Measurements from ENCODE around the gene FAT4.

FAT4 gene

DNA sequence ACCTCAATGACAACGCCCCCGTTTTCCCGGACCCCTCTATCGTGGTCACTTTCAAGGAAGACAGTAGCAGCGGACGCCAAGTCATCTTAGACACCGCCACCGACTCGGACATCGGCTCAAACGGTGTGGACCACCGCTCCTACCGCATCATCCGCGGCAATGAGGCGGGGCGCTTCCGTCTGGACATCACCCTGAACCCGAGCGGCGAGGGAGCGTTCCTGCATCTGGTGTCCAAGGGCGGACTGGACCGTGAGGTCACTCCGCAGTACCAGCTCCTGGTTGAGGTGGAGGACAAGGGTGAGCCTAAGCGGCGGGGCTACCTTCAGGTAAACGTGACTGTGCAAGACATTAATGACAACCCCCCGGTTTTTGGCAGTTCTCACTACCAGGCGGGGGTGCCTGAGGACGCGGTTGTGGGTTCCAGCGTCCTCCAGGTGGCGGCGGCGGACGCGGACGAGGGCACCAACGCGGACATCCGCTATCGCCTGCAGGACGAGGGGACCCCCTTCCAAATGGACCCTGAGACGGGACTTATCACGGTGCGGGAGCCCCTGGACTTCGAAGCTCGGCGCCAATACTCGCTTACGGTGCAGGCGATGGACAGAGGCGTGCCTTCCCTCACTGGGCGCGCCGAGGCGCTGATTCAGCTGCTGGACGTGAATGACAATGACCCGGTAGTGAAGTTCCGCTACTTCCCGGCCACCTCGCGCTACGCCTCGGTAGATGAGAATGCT is 2.2 kb downstream of the FAT4 start:
- Histone ChIP-seq H2AFZ (ENCODE audit: low read depth, low read length) (no peak overlapping the region), H4K20me1 (ENCODE audit: insufficient read depth, low read length) (no peaks in the 10 kb centered on the region), H3K4me3 (ENCODE audit: low read depth in 1 of 2, low read length in 2 of 2) (no peak overlapping the region), H3K9ac (ENCODE audit: low read depth, low read length) (no peak overlapping the region), H3K79me2 (ENCODE audit: insufficient read depth, low read length) (no peaks in the 10 kb centered on the region), H3K27ac (ENCODE audit: low read length) (no peak overlapping the region), H3K9me3 (ENCODE audit: insufficient read depth, low read length, severe bottlenecking) (peaks cover 9% of the 10 kb centered on the region), H3K4me2 (ENCODE audit: insufficient read depth, low read length) (no peak overlapping the region), H3K4me1 (ENCODE audit: insufficient read depth, low read length) (no peaks in the 10 kb centered on the region), H3K36me3 (ENCODE audit: insufficient read depth, low read length) (no peaks in the 10 kb centered on the region), H3K27me3 (ENCODE audit: insufficient read depth, low read length, poor library complexity) (no peaks in the 10 kb centered on the region)
- TF ChIP-seq, protein P1, sequence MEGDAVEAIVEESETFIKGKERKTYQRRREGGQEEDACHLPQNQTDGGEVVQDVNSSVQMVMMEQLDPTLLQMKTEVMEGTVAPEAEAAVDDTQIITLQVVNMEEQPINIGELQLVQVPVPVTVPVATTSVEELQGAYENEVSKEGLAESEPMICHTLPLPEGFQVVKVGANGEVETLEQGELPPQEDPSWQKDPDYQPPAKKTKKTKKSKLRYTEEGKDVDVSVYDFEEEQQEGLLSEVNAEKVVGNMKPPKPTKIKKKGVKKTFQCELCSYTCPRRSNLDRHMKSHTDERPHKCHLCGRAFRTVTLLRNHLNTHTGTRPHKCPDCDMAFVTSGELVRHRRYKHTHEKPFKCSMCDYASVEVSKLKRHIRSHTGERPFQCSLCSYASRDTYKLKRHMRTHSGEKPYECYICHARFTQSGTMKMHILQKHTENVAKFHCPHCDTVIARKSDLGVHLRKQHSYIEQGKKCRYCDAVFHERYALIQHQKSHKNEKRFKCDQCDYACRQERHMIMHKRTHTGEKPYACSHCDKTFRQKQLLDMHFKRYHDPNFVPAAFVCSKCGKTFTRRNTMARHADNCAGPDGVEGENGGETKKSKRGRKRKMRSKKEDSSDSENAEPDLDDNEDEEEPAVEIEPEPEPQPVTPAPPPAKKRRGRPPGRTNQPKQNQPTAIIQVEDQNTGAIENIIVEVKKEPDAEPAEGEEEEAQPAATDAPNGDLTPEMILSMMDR (IDR thresholded peaks at IDR 0.05; ENCODE audit: borderline replicate concordance, extremely low read depth, low read length, poor library complexity, severe bottlenecking), result no peak
- TF ChIP-seq EZH2 (IDR thresholded peaks at IDR 0.05; ENCODE audit: borderline replicate concordance, low read depth, low read length, severe bottlenecking), result no peak
- ATAC-seq (ENCODE audit: insufficient read depth, low read depth) (no peak), DNase-seq (no peak)

DNA sequence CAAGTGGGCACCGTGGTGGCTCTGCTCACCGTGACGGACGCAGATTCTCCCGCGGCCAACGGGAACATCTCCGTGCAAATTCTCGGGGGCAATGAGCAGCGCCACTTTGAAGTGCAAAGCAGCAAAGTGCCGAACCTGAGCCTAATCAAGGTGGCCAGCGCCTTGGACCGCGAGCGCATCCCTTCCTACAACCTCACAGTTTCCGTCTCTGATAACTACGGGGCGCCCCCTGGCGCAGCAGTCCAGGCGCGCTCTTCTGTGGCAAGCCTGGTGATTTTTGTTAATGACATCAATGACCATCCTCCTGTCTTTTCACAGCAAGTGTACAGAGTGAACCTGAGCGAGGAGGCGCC is 2.7 kb downstream of the FAT4 start:
- no peaks in the 10 kb centered on the region for H3K27me3 ChIP-seq (ENCODE audit: insufficient read depth, low read length, poor library complexity)
- TF ChIP-seq, protein P1 (IDR thresholded peaks at IDR 0.05; ENCODE audit: borderline replicate concordance, extremely low read depth, low read length, poor library complexity, severe bottlenecking), result no peak
- TF ChIP-seq EZH2 (IDR thresholded peaks at IDR 0.05; ENCODE audit: borderline replicate concordance, low read depth, low read length, severe bottlenecking), result no peak
- H3K4me2 ChIP-seq (ENCODE audit: insufficient read depth, low read length), result no peak overlapping the region
- no peak for ATAC-seq (ENCODE audit: insufficient read depth, low read depth)
- no peaks in the 10 kb centered on the region for H3K4me1 ChIP-seq (ENCODE audit: insufficient read depth, low read length)
- peaks cover 9% of the 10 kb centered on the region for H3K9me3 ChIP-seq (ENCODE audit: insufficient read depth, low read length, severe bottlenecking)
- no peaks in the 10 kb centered on the region for H3K79me2 ChIP-seq (ENCODE audit: insufficient read depth, low read length)
- H4K20me1 ChIP-seq (ENCODE audit: insufficient read depth, low read length), result no peaks in the 10 kb centered on the region
- no peak overlapping the region for H3K27ac ChIP-seq (ENCODE audit: low read length)
- no peak overlapping the region for H3K4me3 ChIP-seq (ENCODE audit: low read depth in 1 of 2, low read length in 2 of 2)
- no peaks in the 10 kb centered on the region for H3K36me3 ChIP-seq (ENCODE audit: insufficient read depth, low read length)
- no peak overlapping the region for H2AFZ ChIP-seq (ENCODE audit: low read depth, low read length)
- no peak overlapping the region for H3K9ac ChIP-seq (ENCODE audit: low read depth, low read length)
- DNase-seq, result no peak

DNA sequence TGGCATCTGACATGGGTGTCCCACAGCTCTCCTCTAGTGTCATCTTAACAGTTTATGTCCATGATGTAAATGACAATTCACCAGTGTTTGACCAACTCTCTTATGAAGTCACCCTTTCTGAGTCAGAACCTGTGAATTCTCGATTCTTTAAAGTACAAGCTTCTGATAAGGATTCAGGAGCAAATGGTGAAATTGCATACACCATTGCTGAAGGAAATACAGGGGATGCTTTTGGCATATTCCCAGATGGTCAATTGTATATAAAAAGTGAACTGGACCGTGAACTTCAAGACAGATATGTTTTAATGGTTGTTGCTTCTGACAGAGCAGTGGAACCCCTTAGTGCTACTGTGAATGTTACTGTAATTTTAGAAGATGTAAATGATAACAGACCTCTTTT is 4.6 kb downstream of the FAT4 start:
- no peaks in the 10 kb centered on the region for H3K36me3 ChIP-seq (ENCODE audit: insufficient read depth, low read length)

More for the DNA sequence above, 4.6 kb downstream of the FAT4 start:
- H3K27me3 ChIP-seq (ENCODE audit: insufficient read depth, low read length, poor library complexity), result no peaks in the 10 kb centered on the region
- no peaks in the 10 kb centered on the region for H3K79me2 ChIP-seq (ENCODE audit: insufficient read depth, low read length)
- H4K20me1 ChIP-seq (ENCODE audit: insufficient read depth, low read length), result no peaks in the 10 kb centered on the region
- no peak overlapping the region for H3K27ac ChIP-seq (ENCODE audit: low read length)
- no peak overlapping the region for H3K9ac ChIP-seq (ENCODE audit: low read depth, low read length)
- no peak overlapping the region for H3K4me2 ChIP-seq (ENCODE audit: insufficient read depth, low read length)
- H3K9me3 ChIP-seq (ENCODE audit: insufficient read depth, low read length, severe bottlenecking), result peaks cover 9% of the 10 kb centered on the region
- H3K4me3 ChIP-seq (ENCODE audit: low read depth in 1 of 2, low read length in 2 of 2), result no peak overlapping the region
- no peak for DNase-seq
- TF ChIP-seq EZH2 (IDR thresholded peaks at IDR 0.05; ENCODE audit: borderline replicate concordance, low read depth, low read length, severe bottlenecking), result no peak
- TF ChIP-seq, protein P1 (IDR thresholded peaks at IDR 0.05; ENCODE audit: borderline replicate concordance, extremely low read depth, low read length, poor library complexity, severe bottlenecking), result no peak
- no peaks in the 10 kb centered on the region for H3K4me1 ChIP-seq (ENCODE audit: insufficient read depth, low read length)
- H2AFZ ChIP-seq (ENCODE audit: low read depth, low read length), result no peak overlapping the region
- ATAC-seq (ENCODE audit: insufficient read depth, low read depth), result no peak

Measured in DND-41 (cell line).